ENCODE data around the gene LDLRAD3.

LDLRAD3 gene

DNA sequence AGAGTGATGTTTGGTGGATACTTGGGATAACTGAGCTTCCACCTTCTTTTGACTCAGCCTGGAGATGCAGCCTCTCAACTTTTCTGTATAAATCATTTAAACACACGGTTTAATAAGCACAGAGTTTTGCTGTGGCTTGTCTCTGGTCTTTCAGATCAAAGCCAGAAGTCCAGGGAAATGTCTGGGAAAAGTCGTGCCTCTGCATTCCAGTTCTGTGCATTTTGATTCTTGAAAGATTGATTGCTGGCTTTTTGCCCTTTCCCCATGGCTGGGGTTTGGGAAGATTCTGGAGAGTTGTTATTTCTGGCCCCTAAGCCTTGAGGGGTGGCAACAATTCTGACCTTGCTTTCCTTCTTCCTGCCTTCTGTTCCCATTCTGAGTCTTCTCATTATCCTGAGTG, 191.2 kb downstream of the LDLRAD3 start:
- no peak for DNase-seq (ENCODE audit: low spot score)

DNA sequence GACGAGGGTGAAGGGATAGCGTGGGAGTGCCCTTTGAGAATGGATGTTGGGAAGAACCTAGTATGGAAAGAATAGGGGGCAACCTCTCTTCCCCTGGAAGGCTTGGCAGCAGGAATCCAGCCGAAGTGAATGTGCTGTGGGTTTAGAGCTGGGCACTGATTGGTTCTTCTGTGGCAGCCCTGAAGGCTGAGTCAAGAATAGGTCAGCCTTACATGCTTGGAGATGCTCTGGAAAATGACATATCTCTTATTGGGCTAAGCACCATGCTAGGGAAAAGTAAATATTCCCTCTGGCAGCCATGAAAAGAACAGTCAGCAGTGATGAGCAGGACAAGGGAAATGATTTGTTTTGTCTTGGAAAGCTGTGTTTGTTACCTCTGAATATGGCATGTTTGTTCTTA, 195.9 kb downstream of the LDLRAD3 start:
- DNase-seq (ENCODE audit: low spot score): peak; percentile 20

DNA sequence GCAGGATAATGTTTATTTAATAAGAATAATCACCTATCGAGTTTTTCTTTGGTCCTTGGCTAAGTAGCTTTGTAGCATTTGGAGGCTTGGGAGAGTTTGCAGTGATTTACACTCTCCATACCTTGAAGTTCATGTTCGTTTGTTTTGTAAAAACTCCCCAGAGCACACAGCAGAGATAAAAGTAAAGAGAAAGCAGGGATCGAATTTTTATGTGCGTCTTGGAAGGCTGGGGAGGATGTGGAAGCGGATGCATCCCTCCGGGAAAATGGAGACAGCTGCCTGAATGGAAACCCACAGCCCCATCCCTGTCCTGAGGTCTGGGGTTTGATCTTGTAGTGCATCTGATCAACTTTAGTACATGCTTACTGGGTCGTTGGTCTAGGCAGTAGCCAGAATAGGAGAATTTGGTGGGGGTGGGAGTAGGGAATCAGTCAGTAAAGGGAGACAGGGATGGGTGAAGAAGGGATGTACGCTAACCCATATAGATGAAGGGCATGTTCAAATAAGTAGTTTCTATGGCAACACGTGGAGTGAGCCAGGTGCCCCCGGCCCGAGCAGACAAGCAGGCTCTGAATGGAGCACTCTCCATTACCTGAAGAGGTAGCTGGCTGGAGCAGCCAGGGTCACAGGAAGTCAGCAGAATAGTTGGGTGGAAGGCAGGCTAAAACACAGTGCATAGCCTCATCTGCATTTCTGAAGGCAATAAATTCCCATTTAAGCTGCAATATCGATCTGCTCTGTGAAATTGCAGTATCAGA, 197.5 kb downstream of the LDLRAD3 start:
- no peak for DNase-seq (ENCODE audit: low spot score)

DNA sequence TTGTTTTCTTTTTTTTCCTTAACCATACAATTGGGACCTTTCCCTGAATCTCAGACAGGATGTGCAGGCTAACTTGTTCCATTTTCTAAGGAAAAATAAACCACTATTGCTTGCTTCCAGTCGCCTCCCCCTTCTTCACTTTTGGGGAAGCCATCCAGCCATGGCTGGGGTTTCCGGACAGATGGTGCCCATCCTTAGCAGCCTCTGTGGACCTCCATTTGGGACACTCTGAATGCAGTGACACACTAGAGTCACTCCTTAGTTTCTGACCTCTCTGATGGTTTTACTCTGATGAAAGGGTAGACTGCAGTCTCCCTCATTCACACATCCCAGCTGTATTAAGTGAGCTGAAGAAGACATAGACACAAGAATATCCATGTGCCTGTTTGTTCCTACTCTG, 198.1 kb downstream of the LDLRAD3 start:
- no peak for DNase-seq (ENCODE audit: low spot score)

DNA sequence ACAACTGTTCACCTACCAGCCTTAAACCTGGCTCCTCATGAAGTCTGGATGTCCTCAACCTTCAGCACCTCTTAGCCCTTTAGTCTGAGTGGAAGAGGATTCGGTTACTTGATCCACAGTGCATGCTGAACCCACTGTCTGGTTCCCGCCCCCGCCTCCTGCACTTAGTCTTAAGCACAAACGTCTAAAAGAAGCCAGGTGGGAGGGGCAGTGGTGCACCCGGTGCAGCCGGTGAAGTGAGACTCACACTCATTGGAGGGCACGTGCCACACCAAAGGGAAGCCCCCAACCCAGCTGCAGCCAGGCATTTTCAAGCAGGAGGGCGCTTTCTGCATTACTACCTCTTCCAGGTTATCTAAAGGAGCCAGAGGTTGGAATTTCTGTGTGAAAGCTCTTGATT, 198.6 kb downstream of the LDLRAD3 start:
- DNase-seq (ENCODE audit: low spot score): no peak

DNA sequence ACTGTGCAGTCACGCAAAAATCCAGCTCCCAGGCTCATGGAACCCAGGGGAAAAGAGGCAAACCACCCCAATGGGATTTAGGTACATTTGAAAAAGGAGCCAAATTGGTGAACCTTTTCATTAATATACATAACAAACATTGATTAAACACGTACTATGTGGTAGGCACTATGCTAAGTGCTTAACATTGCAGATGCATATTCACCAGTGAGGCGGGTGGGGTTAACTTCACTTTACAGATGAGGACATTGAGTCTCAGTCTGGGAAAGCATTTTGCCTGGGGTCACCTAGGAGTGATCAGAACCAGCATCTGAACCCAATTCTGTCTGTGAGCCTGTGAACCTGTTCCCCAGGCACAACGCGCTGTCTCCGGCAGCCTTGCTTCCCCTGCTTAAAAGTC, 199.0 kb downstream of the LDLRAD3 start:
- no peak for DNase-seq (ENCODE audit: low spot score)

DNA sequence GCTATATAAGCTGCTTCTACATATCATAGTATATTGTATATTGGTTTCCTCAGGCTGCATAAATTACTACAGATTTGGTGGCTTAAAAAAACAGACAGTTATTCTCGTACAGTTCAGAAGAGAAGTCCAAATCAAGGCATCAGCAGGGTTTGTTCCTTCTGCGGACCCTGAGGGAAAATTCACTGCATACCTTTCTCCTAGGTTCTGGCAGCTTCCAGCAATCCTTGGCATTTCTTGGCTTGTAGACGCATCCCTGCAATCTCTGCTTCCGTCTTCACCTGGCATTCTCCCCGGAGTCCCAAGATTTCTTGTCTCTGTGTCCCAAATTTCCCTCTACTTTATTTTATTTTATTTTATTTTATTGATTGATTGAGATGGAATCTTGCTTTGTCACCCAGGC, 202.6 kb downstream of the LDLRAD3 start:
- no peak for DNase-seq (ENCODE audit: low spot score)

DNA sequence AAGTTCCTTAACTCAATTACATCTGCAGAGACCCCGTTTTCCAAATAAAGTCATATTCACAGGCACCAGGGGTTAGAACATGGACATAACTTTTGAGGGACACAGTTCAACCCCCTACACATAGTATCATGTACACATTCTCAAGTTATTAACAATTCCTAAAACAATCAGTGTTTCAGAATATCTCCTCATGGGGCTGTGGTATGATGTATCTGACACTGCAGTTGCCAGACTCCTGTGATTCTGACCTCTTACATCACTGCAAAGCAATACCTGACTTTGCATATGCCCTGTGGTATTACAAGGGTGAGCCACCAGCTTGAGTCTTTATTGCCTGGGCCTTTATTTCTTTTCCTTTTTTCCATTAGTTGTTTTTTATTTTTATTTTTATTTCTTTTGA, 203.6 kb downstream of the LDLRAD3 start:
- no peak for DNase-seq (ENCODE audit: low spot score)

DNA sequence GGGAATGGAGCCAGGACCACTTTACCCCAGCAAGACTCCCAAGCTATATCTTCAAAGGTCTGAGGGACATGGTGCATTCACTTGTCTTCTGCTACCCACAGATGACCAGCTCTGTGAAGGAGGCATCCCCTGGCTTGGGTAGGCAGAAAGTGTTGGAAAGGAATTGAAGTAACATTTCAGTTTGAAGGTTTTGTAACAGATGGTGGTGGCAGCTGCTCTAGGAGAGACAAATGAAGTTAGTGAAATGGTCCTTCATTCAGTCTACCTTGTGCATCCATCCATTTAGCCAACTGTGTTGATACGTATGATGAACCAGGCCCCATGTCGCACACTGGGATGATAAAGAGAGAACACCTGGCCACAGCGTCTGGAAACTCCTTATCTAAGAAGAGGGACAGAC, 204.8 kb downstream of the LDLRAD3 start:
- DNase-seq (ENCODE audit: low spot score): no peak

DNA sequence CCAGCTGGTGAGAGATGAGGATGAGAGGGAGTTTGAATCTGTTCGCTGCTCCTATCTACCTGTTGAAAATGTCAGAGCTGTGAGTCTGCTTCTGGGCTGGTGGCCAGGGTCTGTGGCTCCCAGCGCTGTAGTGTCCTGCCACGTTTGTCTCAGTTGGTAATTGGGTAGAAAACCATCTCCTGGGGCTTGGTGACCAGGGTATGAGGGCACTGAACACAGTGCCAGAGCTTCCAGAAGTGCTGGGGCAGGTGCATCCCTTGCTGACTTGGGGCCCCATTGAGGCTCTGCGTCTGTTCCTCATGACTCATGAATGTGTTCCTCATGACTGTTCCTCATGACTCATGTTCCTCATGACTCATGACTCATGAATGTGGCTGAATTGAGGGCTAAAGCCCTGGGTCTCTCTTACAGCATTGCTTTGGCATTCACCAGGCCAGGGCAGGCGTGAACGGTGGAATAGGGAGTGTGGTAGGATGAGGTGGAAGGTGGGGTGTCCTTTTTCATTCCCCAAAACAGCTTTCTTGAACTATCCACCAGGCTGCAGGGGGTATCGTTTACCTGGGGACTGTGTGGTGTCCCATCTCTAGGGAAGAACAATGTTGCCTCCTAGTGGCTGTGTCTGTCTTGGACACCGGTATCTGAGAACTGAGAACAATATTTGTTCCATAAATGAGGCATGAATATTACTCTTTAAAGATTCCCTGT, 205.8 kb downstream of the LDLRAD3 start:
- DNase-seq (ENCODE audit: low spot score): peak; percentile 97

DNA sequence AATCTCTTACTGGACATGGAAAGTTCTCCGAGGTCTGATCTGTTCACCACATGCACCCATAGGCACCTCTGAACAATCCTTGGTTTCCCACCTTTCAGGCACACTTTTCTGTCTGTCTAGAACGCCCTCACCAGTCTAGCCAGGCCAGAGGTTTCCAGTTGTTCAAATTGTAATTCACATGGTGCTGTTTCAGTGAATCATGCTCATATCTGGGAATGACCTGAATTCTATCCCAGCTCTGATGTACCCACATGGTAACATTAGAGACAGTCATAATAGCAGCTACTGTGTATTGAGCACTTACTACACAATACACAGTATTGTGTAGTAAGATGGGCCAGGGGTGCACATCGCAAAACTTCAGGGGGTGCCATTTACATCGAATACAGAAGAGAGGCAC, 207.1 kb downstream of the LDLRAD3 start:
- DNase-seq (ENCODE audit: low spot score): no peak

DNA sequence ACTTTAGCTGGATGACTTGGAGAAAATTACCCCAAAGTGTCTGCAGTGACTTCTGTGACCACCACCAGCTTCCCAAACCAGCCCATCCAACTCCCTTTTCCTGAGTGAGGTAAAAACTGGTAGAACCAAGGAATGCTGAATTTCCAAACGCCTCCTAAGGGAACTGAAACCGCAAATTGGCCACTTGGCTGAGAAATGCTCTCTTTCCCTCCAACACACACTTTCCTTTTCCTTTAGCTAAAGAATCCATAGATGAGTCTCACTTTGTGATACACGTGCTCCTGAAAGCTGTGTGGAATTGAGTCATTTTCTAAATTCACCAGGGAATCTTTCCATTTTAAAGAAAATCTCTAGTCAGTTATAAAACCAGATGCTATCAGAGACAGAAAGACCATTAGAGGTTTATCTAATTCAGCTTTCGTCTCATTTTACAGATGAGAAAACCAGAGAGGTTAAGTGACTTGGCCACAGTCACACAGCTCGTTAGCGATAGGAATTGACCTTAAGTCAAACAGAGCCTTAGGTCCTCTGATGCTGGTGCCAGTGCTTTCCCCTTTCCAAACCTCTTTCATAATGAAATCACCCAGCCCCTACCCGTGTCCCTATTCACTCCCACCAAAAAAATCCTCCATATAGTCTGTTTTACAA, 208.2 kb downstream of the LDLRAD3 start:
- no peak for DNase-seq (ENCODE audit: low spot score)

DNA sequence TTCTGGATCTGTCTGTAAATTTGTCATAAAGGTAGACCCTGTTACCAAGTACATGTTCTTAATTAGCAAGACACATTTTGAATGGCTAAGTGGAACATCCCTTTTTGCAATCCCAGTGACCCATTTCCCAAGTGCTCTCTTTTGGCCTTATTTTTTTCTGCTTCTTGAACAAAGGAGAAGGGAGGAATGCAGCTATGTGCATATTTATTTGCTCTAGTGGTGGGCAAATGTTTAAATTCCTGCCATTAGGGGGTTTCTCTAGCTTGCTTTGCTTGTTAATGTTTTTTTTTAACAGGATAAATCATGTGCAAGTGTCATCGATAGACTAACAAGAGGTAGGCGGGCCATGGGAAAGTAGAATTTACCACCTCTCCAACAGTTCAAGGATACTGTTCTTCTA, 209.7 kb downstream of the LDLRAD3 start:
- DNase-seq (ENCODE audit: low spot score): no peak

DNA sequence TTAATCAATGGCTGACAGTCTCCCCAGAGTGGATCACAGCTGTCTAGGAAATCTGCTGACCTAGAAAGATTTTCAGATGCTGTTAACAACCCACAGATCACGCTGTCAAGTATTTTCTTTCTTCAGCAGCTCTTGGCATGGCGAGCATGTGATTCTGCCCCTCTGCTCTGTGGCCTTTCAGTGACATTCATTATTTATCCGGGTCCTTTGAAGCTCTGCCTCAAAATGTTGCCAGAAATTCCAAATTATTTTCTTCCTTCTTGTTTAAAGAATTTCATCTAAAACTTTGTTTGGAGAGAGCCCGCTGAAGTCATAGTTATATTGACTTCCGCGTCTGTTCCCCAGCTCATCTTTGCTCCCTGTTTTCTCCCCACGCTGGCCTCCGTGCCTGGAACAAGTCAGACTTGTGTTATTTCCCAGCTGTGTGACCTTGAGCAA, 211.3 kb downstream of the LDLRAD3 start:
- DNase-seq (ENCODE audit: low spot score): no peak

DNA sequence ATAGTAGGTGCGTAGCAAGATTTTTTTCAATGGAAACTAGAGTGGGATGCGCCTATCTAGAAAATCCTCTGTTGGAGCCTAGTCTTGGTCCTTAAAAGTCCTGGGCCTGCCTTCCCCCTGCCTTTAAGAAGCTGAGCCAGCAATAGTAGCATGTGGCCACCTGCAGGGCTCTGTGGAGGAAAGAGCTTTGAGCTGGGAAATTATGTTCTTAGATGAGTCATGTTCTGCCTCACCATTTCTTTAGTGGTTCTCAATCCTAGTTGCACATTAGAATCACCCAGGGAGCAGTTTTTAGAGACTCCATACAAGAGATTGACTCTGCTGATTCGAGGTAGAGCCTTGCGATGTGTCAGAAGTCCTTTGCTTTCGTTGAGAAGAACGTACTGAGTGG, 211.9 kb downstream of the LDLRAD3 start:
- DNase-seq (ENCODE audit: low spot score): peak; percentile 24

DNA sequence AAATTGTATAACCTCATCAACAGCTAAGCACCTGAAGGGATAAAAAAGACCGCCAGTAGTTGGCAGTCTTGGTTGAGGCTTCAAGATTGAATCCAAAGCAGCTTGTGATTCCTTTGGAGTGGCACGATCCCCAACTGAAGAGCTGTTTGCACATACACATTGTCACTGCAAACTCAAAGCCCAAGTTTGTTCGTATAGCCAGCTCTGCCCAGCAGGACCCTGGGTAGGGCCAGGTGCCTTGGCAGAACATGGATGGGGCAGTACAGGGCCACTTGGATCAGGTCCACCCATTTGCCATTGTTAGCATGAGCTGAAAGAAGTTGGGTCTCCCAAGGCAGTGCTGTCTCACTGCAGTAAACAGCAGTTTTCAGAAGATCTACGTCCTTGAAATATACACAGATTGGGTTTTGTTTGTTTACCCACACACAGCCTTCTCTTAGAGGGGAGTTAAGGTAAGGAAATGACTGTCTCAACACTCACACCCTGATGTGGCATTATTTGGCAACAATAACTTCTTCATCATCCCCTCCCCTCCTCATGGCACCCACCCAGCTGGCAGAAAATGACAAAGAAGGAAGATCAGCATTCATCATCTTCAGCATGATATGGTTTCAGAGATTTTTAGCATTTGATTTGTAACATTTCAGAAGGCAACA, 212.4 kb downstream of the LDLRAD3 start:
- DNase-seq (ENCODE audit: low spot score): no peak

DNA sequence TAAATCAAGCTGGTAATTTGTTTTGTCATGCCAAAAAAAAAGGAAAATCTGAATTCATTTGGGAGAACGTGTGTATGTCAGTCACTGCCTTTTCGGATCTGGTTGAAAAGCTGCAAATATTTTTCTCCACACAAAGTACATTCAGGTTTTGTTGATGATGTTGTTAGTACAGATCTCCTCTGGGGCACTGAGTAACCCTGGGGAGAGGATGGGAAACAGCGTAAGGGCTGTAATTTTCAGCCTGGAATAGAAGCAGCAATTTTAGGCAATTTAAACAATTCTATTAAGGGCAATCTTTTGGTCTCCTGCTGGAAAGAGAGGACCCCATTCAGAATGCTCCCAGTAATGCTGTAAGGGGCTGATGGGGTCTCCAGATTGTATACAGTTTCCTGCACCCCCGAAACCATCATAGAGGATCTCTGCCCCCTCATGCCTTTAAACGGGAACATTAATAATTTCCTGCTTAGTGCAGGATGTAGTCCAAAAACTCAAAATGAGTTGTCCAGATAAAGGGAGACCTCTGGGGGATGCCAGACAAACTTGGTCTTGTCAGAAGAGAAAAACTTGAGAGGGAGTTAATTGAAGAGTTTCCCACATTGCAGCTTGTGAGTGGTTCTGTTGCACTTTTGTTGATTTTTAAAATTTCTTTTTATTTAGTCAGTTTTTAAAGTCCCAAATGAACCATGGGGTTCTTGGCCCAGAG, 213.1 kb downstream of the LDLRAD3 start:
- DNase-seq (ENCODE audit: low spot score): no peak

DNA sequence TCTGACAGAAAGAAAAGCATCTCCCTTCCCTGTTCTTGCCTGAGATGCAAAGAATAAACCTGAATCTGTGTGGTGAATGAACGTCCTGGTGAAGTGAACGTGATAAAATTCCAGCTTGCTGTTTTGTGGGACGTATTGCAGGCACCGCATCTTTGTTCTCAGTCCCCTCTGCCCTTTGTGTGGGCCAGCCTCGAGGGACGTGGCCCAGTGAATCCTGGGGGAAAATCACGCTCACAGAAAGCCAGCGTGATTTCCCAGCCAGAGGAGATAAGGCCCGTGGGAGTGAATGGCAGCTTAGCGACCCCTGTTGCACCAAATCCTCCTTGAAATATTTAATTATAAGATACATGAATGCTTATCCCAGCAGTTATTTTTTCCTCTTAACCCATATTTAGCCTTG, 216.2 kb downstream of the LDLRAD3 start:
- no peak for DNase-seq (ENCODE audit: low spot score)

DNA sequence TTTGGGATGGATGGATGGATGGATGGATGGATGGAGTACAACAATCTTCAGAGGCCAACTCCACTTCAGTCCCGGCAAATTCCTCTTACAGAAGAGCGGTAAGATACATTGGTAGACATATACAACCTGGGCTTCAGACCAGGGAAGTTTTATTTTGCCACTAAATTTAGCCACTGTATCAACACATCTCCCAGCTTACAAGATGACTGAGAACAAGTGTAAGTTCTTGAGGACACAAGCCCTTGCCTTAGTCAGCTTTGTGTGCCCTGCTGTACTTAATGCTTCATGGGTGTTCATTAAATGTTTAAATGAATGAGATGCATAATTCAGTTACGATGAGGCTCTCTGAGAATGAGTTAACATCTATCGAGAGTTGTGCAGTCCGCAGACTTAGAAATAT, 217.7 kb downstream of the LDLRAD3 start:
- no peak for DNase-seq (ENCODE audit: low spot score)

DNA sequence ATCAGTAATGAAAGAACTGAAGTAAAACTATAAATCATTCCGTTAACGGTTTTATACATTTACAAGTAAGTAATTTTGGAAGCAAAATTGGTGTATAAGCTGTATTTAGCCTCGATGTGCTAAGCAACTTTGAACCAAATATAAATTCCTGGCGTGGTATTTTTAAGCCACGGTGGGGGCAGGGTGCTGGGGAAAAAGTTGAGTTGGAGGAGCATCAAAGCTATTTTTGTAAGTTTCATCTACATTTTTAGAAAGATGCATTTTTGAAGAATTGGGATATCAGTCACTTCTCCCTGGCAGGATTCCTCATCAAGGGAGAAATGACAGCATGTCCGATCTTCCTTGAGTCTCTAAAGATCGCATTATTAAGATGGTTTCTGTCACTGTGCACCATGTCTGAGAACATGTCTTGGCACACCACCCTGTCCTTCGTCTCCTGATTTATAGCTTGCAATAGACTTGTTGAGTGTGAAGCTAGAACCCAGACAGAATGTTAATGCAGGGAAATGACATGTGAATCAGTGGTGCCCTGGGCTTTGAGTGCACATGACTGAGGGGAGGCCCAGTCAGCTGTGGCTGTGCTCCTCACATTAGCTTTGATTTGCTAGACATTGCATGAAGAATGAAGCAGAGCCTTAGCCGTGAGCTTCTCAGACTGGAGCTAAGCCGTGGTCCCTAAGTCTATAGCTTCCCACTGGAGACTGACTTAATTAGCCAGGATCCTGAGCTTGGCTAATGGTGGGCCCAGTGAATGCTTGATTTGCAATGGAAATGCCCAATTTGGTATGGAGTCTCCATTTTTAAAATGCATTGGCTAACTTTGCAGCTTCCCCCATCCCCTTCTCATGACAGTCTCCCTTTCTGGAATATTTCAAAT, 218.4 kb downstream of the LDLRAD3 start:
- no peak for DNase-seq (ENCODE audit: low spot score)

DNA sequence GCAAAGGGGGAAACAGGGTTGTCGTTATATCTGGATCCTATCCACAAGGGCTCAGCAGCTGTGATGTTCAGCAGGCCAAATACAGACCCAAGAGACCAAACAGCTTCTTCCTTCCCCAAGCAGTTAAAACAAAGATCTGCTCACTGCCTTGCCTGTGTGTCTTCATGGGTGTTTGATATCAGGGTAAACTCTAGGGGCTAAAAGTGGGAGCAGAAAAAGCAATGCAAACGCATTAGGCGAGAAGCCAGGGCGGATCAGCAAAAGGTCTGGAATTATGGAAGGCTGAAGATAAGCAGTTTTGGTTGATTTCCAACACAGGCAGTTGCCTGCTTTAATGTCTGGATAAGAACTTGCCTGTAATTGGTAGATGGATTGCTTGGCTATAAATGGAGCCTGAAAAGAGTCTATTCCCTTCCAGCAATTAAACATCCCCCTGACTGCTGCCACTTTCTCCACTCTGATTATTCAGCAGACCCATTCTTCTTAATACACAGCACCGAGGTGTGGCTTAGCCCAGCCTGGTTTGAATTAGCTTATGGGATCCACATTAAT, 219.1 kb downstream of the LDLRAD3 start:
- no peak for DNase-seq (ENCODE audit: low spot score)

All from hepatic stellate cell (primary cell).